Astrocyte of the cerebellum (primary cell): ENCODE results near the gene ZNHIT3.
A peak's percentile ranks its signal among the peaks of the same experiment; 100 is the strongest.

Experiments used
- DNase-seq: peaks from one replicate; pipeline ENCODE4 v3.0.0-alpha.2; 2011; ENCODE audit warnings: low read depth
- H3K4me3 ChIP-seq: 2 replicates; pipeline ENCODE4 v1.5.1; 2011; ENCODE audit warnings: mild to moderate bottlenecking, low read depth, low read length, moderate library complexity
- in situ Hi-C: cut with HindIII; loops from 2 replicates; pipeline ENCODE4 v1.10.0; 2017; ENCODE audit warnings: low sequenced_read_pairs
- TF ChIP-seq, protein P1 (sequence below): IDR thresholded peaks from 2 replicates; pipeline ENCODE4 v1.5.1; 2012; ENCODE audit warnings: low read length, low read depth, moderate library complexity, mild to moderate bottlenecking; ENCODE audit errors: missing control alignments

ZNHIT3 gene

DNA sequence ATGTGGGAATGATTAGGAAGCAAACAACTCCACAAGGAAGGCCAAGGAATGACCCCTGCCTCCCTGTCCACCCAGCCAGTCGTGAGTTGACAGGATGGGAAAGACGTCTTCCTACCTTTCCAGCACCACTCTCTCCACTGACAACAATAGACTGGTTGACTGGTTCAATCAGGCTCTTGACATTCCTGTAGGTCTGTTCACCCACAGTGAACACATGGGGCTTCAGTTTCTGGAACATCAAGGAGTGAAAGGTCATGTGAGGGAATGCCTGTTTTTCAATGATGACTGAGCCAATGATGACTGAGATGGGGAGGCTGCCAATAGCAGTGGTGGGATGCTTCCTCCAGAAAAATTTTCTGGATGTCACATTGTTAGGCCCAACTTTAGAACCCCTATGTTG lies 38.6 kb downstream of the ZNHIT3 start:
- in situ Hi-C loops: no loop called here
- no peak for DNase-seq
- TF ChIP-seq, protein P1, sequence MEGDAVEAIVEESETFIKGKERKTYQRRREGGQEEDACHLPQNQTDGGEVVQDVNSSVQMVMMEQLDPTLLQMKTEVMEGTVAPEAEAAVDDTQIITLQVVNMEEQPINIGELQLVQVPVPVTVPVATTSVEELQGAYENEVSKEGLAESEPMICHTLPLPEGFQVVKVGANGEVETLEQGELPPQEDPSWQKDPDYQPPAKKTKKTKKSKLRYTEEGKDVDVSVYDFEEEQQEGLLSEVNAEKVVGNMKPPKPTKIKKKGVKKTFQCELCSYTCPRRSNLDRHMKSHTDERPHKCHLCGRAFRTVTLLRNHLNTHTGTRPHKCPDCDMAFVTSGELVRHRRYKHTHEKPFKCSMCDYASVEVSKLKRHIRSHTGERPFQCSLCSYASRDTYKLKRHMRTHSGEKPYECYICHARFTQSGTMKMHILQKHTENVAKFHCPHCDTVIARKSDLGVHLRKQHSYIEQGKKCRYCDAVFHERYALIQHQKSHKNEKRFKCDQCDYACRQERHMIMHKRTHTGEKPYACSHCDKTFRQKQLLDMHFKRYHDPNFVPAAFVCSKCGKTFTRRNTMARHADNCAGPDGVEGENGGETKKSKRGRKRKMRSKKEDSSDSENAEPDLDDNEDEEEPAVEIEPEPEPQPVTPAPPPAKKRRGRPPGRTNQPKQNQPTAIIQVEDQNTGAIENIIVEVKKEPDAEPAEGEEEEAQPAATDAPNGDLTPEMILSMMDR: no peak
- no peak overlapping the region for H3K4me3 ChIP-seq

DNA sequence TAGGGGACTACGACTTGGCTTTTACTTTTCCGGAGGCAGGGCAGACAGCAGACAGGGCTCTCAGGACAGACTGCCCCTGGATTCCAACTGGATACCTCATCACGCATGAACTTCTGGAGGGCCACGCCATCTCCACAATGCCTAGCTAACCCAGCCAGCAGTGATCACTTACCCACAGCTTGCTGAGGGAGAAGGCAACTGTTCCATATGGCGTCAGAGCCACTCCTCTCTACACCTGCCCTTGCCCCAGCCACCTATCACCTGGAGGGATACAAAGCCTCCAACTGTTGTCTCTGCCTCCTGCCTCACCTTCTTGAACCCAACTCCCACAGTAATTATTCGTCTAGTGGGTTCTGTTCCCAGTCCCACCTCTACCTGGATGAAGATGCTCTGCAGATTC lies 39.4 kb downstream of the ZNHIT3 start:
- no peak for DNase-seq
- TF ChIP-seq, protein P1: no peak
- in situ Hi-C loops: no loop called here
- no peak overlapping the region for H3K4me3 ChIP-seq

DNA sequence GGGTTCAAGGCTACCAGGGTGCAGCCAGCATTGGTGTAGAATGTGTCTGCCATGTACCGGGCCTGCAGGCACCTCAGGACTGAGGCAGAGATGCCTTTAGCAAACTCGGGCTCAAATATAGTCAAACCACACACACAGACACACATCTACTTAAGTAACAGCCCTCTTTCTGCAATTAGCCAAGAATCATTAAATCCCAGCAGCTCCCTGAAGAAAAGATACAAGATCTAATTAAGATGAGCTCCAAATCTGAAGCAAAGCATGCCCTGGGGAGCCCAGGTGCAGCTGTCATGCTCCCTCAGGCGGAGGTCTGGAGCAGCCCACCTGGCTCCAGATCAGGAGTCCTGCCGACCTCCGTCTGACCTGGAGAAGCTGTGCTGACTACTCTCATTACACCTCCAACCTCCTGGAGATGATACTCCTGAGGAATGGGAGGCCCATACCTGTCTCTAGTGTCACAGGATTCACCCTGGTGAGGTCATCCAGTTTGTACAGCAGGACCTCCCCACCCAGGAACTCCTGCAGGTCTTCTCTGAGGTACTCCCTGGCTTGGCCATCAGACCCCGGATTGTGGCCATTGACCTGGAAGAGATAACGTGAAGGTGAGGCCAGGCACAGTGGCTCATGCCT lies 41.3 kb downstream of the ZNHIT3 start:
- TF ChIP-seq, protein P1: no peak
- no peak overlapping the region for H3K4me3 ChIP-seq
- no peak for DNase-seq
- in situ Hi-C loops: no loop called here

DNA sequence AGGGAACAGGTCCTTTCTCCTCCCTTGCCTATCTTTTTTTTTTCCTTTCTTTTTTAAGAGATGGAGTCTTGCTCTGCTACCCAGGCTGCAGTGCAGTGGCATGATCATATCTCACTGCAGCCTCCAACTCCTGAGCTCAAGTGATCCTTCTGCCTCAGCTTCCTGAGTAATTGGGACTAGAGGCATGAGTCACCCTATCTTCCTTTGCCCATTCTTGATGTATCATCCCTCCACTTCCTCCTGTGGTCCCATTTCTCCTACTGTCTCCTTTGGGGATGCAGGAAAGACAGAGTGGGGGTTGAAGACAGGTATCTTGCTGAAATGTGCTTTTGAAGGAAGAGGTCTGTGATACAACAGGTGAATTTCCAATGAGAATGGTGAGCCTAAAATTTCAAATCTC lies 42.6 kb downstream of the ZNHIT3 start:
- no peak overlapping the region for H3K4me3 ChIP-seq
- DNase-seq: no peak
- TF ChIP-seq, protein P1: no peak
- in situ Hi-C loops: no loop called here

DNA sequence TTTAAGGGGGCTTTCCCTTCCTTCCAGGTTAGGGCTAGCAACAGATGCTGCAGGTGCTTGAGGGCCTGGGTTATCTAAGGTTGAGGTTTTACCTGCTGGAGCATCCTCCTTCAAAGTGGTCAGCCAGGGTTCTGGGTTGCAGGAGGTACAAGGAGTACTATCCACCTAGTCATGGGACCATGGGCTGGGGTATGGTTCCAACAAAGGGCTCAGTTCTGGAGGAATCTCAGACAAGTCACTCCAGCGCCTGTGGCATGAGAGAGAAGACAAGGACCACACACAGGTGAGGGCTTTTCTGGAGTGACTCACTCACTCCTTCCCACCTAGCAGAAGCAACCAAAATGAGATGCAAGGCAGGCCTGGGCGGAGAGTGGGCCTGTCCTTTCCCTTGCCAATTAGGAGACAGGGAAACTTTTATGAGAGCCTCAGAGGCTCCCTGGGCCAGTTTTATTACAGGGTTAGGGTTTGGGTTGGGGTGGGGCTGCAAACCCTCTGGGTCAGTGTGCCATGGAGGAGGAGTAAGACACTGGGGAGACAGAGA lies 46.0 kb downstream of the ZNHIT3 start:
- no peak for DNase-seq
- no peak overlapping the region for H3K4me3 ChIP-seq
- TF ChIP-seq, protein P1: no peak
- in situ Hi-C loops: no loop called here

DNA sequence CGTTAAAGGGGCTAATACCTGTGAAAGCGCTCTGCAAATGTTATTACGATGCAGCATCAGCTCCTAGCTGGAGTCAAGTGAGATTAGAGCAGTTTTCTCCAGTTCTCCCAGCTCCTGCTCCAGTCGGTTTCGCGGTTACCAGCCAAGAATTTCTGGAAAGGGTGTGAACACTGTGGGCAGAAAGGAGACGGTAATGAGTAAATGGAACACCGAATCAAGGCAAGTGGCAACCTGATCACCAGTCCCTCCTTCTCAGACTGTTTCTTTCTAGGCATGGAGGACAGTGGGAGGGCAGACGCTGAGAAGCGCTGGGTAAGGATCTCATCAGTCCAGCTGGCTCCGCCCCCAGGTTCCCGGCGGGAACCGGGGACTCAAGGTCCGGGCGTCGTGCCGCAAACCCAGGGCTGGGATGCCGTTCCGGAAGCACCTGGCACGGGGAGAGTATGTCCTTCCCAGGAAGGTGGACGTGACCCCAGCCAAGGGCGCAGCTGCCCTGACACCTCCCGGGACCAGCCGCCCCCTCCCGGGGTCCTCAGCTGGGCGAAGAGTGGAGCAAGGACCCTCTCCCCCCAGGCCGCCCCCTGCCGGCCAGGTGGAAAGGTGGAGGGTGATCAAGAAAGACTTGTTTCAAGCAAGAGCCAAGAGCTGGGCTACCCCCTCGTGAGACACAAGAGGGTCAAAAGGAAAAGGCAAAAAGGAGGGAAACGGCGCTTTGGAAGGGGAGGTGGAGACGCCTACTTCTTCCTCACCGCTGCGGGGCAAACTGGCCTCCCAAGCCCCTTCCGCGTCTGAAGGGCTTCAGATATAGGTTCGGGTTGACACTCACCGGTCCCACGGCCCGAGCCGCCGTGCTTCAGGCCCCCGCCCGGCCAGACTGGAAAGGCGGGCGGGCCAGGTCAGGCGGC lies 47.7 kb downstream of the ZNHIT3 start:
- H3K4me3 ChIP-seq: peak overlapping the region; percentile 78
- in situ Hi-C loops: no loop called here
- DNase-seq: no peak
- TF ChIP-seq, protein P1: peak; percentile 71
